Jurkat, Clone E6-1 (cell line): ENCODE results near the gene RAB20. TPM values are rescaled to one million over a fixed set of nuclear protein-coding genes. Genes with fewer than 3 reads are reported as not detected.
"Not testable (repeated sequence)": the region's sequence is repeated elsewhere in the genome, so short reads cannot be mapped to it uniquely, and the experiment has no call there.

Experiments used
- DNase-seq: peaks from one replicate; pipeline ENCODE4 v3.0.0-alpha.2; 2011; ENCODE audit warnings: low read depth, low spot score
- H3K4me3 ChIP-seq: 2 replicates; pipeline ENCODE4 v1.5.1; 2011; ENCODE audit warnings: mild to moderate bottlenecking, low read length, control low read depth, moderate library complexity
- polyA plus RNA-seq: library from polyadenylated mRNA; unstranded; fragments of >200 nt; gene quantifications from one replicate; pipeline ENCODE4 v1.2.1, GENCODE V29; 2012; ENCODE audit warnings: missing spikeins; ENCODE audit not compliant: insufficient read length, insufficient read depth

Gene RAB20
- polyA plus RNA-seq, result 11.3 TPM

- no peak for DNase-seq
- peak within 1 kb of the TSS; percentile 49 for H3K4me3 ChIP-seq
Observed at GRCh38 chr13:110561344-110562035, at the start of gene RAB20. Gene RAB20 (minus strand): TSS chr13:110561722. CDS start chr13:110561519, 203 bp downstream.

GRCh38 chr13:110610955-110611595 is 49.6 kb upstream of the RAB20 start:
- H3K4me3 ChIP-seq, result no peak overlapping the region
- DNase-seq, result no peak

- no peak for DNase-seq
- H3K4me3 ChIP-seq, result no peak overlapping the region
Observed at GRCh38 chr13:110607675-110608224, 46.2 kb upstream of the RAB20 start.

GRCh38 chr13:110606281-110606680 is 44.8 kb upstream of the RAB20 start:
- DNase-seq, H3K4me3 ChIP-seq: not testable (repeated sequence)

- no peak for DNase-seq
Observed at GRCh38 chr13:110605132-110605531, 43.6 kb upstream of the RAB20 start.

GRCh38 chr13:110600980-110601379 is 39.5 kb upstream of the RAB20 start:
- H3K4me3 ChIP-seq, result no peak overlapping the region
- DNase-seq, result no peak

More at GRCh38 chr13:110605132-110605531, 43.6 kb upstream of the RAB20 start:
- no peak overlapping the region for H3K4me3 ChIP-seq

- H3K4me3 ChIP-seq, result no peak overlapping the region
- no peak for DNase-seq
Observed at GRCh38 chr13:110600261-110600819, 38.8 kb upstream of the RAB20 start.

- no peak for DNase-seq
- no peak overlapping the region for H3K4me3 ChIP-seq
Observed at GRCh38 chr13:110597041-110597689, 35.6 kb upstream of the RAB20 start.

GRCh38 chr13:110593430-110594130 is 32.1 kb upstream of the RAB20 start:
- peak; percentile 64 for DNase-seq

GRCh38 chr13:110592665-110593064 is 31.1 kb upstream of the RAB20 start:
- no peak for DNase-seq
- no peak overlapping the region for H3K4me3 ChIP-seq

More at GRCh38 chr13:110593430-110594130, 32.1 kb upstream of the RAB20 start:
- H3K4me3 ChIP-seq, result no peak overlapping the region

- no peak overlapping the region for H3K4me3 ChIP-seq
- DNase-seq, result no peak
Observed at GRCh38 chr13:110590577-110590976, 29.1 kb upstream of the RAB20 start.

- no peak for DNase-seq
- H3K4me3 ChIP-seq, result no peak overlapping the region
Observed at GRCh38 chr13:110589793-110590390, 28.4 kb upstream of the RAB20 start.

- no peak for DNase-seq
- H3K4me3 ChIP-seq, result no peak overlapping the region
Observed at GRCh38 chr13:110583178-110583865, 21.8 kb upstream of the RAB20 start.

GRCh38 chr13:110582421-110582954 is 21.0 kb upstream of the RAB20 start:
- no peak overlapping the region for H3K4me3 ChIP-seq
- DNase-seq, result no peak

- DNase-seq, result no peak
- no peak overlapping the region for H3K4me3 ChIP-seq
Observed at GRCh38 chr13:110581506-110582185, 20.1 kb upstream of the RAB20 start.

- DNase-seq, result no peak
- H3K4me3 ChIP-seq, result no peak overlapping the region
Observed at GRCh38 chr13:110580800-110581199, 19.3 kb upstream of the RAB20 start.

- no peak for DNase-seq
- no peak overlapping the region for H3K4me3 ChIP-seq
Observed at GRCh38 chr13:110578363-110578762, 16.8 kb upstream of the RAB20 start.
